22Rv1 (cell line): Measurements from ENCODE around the gene OR5K3.
"Not testable (repeated sequence)": the region's sequence is repeated elsewhere in the genome, so short reads cannot be mapped to it uniquely, and the experiment has no call there.

Experiments used
- H3K27ac ChIP-seq: fragments of 450-650 bp; 2 replicates; pipeline ENCODE4 v1.5.1; 2017
- CTCF ChIP-seq: fragments of 450-650 bp; IDR thresholded peaks from 2 replicates; pipeline ENCODE4 v1.5.1; 2017; ENCODE audit warnings: mild to moderate bottlenecking
- ZFX ChIP-seq: fragments of 450-650 bp; IDR thresholded peaks from 2 replicates; pipeline ENCODE4 v1.6.1; 2017; ENCODE audit warnings: antibody characterized with exemption, borderline replicate concordance

OR5K3 gene

GRCh38 chr3:98388147-98388546 lies 2.3 kb upstream of the OR5K3 start:
- TF ChIP-seq CTCF (no peak), ZFX (no peak)
- no peak overlapping the region for H3K27ac ChIP-seq

GRCh38 chr3:98395101-98395500 lies 4.6 kb downstream of the OR5K3 start:
- H3K27ac ChIP-seq: no peak overlapping the region
- TF ChIP-seq CTCF: no peak
- TF ChIP-seq ZFX: no peak

- H3K27ac ChIP-seq: not testable (repeated sequence)
These were observed 6.0 kb downstream of the OR5K3 start for GRCh38 chr3:98396482-98396881.

- TF ChIP-seq ZFX (no peak), CTCF (no peak)
These were observed 8.0 kb downstream of the OR5K3 start for GRCh38 chr3:98398513-98398912.

GRCh38 chr3:98402507-98402906 lies 12.0 kb downstream of the OR5K3 start:
- H3K27ac ChIP-seq: no peak overlapping the region
- TF ChIP-seq CTCF (no peak), ZFX (no peak)

More at GRCh38 chr3:98398513-98398912, 8.0 kb downstream of the OR5K3 start:
- no peak overlapping the region for H3K27ac ChIP-seq

GRCh38 chr3:98404010-98404409 lies 13.5 kb downstream of the OR5K3 start:
- no peak for TF ChIP-seq CTCF
- no peak for TF ChIP-seq ZFX

GRCh38 chr3:98406034-98406433 lies 15.6 kb downstream of the OR5K3 start:
- TF ChIP-seq ZFX (no peak), CTCF (no peak)
- no peak overlapping the region for H3K27ac ChIP-seq

More at GRCh38 chr3:98404010-98404409, 13.5 kb downstream of the OR5K3 start:
- H3K27ac ChIP-seq: no peak overlapping the region

- TF ChIP-seq ZFX (no peak), CTCF (no peak)
- no peak overlapping the region for H3K27ac ChIP-seq
These were observed 42.1 kb downstream of the OR5K3 start for GRCh38 chr3:98432575-98432974.
